Neural crest cell (in vitro differentiated cells): ENCODE measurements around the gene PGAP6. TPM values are rescaled to one million over a fixed set of nuclear protein-coding genes. Genes with fewer than 3 reads are reported as not detected.
A peak's percentile ranks its signal among the peaks of the same experiment; 100 is the strongest.

ENCODE experiments used
- DNase-seq: peaks from one replicate; pipeline ENCODE4 v3.0.0; 2021; ENCODE audit warnings: low read depth, mixed read lengths, low spot score
- H3K27ac Mint-ChIP-seq: one replicate; pipeline ENCODE4 v1.8.0; 2021; ENCODE audit warnings: mild to moderate bottlenecking, mixed read lengths; ENCODE audit not compliant: unreplicated experiment
- H3K27me3 Mint-ChIP-seq: 2 replicates; pipeline ENCODE4 v1.8.0; 2021; ENCODE audit warnings: low read depth, mild to moderate bottlenecking, mixed read lengths
- H3K36me3 Mint-ChIP-seq: 2 replicates; pipeline ENCODE4 v1.8.0; 2021; ENCODE audit warnings: low read depth, mild to moderate bottlenecking, mixed read lengths
- H3K4me1 Mint-ChIP-seq: 2 replicates; pipeline ENCODE4 v1.8.0; 2021; ENCODE audit warnings: mixed read lengths
- H3K4me3 Mint-ChIP-seq: one replicate; pipeline ENCODE4 v1.8.0; 2021; ENCODE audit warnings: mild to moderate bottlenecking, mixed read lengths
- H3K9me3 Mint-ChIP-seq: 2 replicates; pipeline ENCODE4 v1.8.0; 2021; ENCODE audit warnings: mixed read lengths
- total RNA-seq: library from RNA; stranded (reverse); gene quantifications from 2 replicates; pipeline ENCODE4 v1.2.1, GENCODE V29; 2021
- TF ChIP-seq, protein P1 (sequence below): fragments of 200-600 bp; sonication (generic); conservative IDR thresholded peaks from 2 replicates; pipeline ENCODE4 v1.5.0; 2021; ENCODE audit warnings: antibody characterized with exemption, mild to moderate bottlenecking

The PGAP6 gene
- total RNA-seq, 1 donor from 2014 or later, result 62.0 TPM

DNA sequence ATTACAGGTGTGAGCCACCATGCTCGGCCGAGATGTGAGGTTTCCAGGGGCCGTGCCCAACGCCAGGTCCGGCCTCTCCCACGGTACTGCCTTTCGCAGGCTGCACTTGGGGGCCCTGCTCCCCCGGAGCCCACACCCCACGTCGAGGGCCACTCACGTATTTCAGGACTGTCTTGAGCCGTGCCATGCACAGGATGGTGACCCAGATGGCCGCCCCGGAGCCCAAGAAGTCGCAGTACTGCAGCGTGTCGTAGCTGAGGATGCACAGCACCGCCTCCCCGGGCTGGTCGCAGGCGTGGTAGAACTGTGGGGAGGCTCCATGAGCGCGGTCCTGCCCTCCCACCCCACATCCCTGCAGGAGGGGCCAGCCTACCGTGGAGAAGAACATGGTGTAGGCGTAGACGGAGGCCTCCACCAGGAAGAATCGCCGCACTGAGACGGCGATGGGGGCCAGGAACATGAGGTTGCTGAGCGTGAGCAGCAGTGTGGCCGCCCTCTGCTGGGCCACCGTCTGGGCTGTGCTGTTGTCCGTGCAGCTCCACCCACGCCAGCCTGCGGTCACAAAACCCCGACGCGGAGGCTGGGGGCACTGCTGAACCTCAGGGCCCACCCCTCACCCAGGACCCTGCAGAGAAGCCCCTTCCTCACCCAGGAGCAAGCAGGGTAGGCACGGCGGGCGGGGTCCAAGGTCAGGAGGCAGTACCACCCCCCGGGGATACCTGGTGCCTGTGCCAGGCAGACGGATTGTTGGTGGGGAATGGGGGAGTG, 7.7 kb downstream of the PGAP6 start:
- Mint-ChIP-seq H3K27me3 (peaks cover 4% of the 10 kb centered on the region), H3K27ac (no peak overlapping the region), H3K9me3 (no peaks in the 10 kb centered on the region), H3K4me1 (peaks cover 9% of the 10 kb centered on the region), H3K4me3 (no peak overlapping the region), H3K36me3 (no peaks in the 10 kb centered on the region)
- TF ChIP-seq, protein P1, sequence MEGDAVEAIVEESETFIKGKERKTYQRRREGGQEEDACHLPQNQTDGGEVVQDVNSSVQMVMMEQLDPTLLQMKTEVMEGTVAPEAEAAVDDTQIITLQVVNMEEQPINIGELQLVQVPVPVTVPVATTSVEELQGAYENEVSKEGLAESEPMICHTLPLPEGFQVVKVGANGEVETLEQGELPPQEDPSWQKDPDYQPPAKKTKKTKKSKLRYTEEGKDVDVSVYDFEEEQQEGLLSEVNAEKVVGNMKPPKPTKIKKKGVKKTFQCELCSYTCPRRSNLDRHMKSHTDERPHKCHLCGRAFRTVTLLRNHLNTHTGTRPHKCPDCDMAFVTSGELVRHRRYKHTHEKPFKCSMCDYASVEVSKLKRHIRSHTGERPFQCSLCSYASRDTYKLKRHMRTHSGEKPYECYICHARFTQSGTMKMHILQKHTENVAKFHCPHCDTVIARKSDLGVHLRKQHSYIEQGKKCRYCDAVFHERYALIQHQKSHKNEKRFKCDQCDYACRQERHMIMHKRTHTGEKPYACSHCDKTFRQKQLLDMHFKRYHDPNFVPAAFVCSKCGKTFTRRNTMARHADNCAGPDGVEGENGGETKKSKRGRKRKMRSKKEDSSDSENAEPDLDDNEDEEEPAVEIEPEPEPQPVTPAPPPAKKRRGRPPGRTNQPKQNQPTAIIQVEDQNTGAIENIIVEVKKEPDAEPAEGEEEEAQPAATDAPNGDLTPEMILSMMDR, result no peak
- DNase-seq, result no peak

DNA sequence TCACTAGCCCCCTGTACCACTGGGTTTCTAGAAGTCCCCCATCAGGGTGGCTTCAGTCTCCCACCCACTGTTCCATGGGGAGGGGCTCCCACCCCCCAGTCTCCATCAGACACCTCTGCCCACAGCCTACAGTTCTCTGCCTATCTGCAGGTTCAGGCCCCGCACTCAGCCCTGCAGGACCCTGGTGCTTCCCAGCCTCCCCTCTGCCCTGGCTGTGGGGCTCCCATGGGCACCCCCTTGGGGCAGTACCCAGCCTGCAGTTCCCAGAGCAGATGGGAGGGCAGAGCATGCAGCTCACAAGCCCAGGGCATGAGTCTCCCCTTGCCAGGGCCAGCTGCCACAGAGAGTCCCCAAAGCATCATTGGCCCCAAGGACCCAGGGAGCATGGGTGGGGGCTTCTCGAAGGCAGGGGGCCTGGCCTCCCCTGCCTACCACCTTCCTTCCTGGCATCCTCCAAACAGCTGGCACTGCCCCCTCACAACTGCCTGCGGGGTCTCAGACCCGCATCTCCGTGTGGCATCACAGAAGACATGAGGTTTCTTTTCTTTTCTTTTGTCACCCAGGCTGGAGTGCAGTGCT, 8.7 kb downstream of the PGAP6 start:
- TF ChIP-seq, protein P1, result no peak
- Mint-ChIP-seq H3K9me3 (no peaks in the 10 kb centered on the region), H3K27me3 (peaks cover 4% of the 10 kb centered on the region), H3K27ac (no peak overlapping the region), H3K36me3 (no peaks in the 10 kb centered on the region), H3K4me1 (peaks cover 9% of the 10 kb centered on the region), H3K4me3 (peak overlapping the region; percentile 61)
- no peak for DNase-seq

DNA sequence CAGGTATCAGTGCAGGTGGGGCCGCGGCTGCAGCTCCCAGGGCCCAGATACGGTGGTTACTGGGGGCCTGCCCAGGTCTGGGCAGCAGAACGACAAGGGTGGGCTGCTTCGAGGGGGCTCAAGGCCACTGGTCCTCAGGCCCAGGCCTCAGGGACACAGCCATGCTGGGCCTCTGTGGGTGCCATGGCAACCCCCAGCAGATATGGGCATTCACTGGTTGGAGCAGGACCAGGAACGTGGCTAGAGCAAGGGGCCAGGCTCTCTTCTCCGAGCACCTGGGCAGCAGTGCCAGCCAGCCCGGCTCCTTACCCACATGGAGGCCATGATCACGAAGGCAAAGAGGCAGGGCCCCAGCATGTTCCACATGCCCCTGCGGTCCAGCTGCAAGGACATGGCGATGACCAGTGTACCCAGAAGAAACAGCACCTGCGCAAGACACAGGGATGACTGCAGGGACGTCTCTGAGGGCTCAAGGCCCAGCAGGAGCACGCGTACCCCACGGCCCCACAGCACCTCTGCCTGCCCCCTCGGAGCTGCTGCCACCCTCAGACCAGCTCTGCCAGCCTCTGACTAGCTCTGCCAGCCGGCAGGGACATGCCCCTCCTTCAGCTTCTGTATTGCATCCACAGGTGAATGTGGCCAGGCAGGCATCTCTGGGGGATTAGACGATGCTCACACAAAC, 9.3 kb downstream of the PGAP6 start:
- Mint-ChIP-seq H3K36me3 (no peaks in the 10 kb centered on the region), H3K4me3 (peak overlapping the region; percentile 92), H3K27me3 (peaks cover 4% of the 10 kb centered on the region), H3K4me1 (peaks cover 9% of the 10 kb centered on the region), H3K9me3 (no peaks in the 10 kb centered on the region), H3K27ac (no peak overlapping the region)
- TF ChIP-seq, protein P1, result no peak
- no peak for DNase-seq

DNA sequence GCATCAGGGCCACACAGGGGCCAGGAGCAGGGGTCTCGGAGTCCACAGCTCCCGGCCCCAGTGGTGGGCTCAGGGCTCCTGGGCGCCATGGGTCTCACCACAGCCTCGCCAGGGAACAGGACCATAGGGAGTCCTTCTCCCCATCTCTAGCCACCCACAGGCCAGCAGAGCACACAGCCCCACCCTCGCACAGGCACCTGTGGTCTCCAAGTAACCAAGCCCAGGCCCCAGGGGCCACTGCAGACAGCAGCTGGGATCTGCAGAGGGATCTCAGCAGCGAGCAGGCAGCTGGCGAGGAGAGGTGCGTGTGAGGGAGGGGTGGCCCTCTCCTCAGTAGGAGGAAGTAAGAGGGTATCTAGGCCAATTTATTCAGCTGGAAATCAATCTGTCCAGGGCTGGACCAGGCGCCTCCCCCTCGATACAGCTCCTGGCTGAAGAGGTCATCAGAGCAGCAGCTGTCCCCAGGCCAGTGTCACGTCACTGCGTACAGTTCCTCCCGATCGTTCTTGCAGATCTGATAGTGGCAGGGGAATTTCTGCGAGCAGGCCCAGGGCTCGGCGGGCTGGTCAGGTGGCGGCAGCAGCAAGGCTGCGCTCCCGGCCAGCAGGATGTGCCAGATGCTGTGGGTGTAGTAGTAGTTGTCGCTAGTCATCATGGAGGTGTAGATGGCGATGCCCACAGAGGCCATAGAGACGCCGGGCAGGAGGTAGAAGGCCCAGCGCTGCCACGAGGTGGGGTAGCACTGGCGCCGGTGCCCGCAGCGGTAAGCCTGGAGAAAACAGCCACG, 10.1 kb downstream of the PGAP6 start:
- H3K27me3 Mint-ChIP-seq, result peaks cover 4% of the 10 kb centered on the region
- DNase-seq, result no peak
- no peaks in the 10 kb centered on the region for H3K36me3 Mint-ChIP-seq
- H3K4me3 Mint-ChIP-seq, result peak overlapping the region; percentile 92
- peak overlapping the region; percentile 57 for H3K27ac Mint-ChIP-seq
- no peaks in the 10 kb centered on the region for H3K9me3 Mint-ChIP-seq
- H3K4me1 Mint-ChIP-seq, result peaks cover 9% of the 10 kb centered on the region
- TF ChIP-seq, protein P1, result no peak

DNA sequence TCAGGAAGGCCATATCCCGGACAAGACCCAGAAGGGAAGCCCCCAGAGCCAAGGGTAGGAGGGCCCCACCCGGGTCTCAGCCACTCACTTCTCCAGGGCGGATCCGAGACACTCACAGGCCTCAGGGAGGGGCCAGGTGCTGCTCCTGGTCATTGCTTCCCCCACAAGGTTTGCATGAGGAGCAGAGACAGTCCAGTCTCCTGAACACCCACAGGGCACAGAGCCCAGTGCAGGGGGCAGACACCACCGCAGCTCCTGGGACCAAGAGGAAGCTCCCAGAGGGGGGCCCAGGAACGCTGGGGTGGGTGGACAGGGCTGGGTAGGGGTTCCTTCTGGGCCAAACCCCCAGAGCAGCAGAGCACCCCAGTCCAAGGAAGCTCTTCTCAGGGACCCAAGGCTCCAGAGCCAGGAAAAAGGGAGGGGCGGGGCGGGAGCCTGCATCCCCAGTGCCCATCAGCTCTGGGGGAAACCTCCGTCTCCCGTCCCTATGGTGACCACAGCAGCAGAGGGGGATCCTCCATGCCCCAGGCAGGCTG, 10.7 kb downstream of the PGAP6 start:
- Mint-ChIP-seq H3K27me3 (peaks cover 4% of the 10 kb centered on the region), H3K4me1 (peaks cover 9% of the 10 kb centered on the region), H3K27ac (no peak overlapping the region), H3K36me3 (no peaks in the 10 kb centered on the region), H3K9me3 (no peaks in the 10 kb centered on the region), H3K4me3 (peak overlapping the region; percentile 92)
- TF ChIP-seq, protein P1, result no peak
- no peak for DNase-seq
